NCI-H524 (cell line): ENCODE measurements around the gene SMIM12.
"Not testable (repeated sequence)": the region's sequence is repeated elsewhere in the genome, so short reads cannot be mapped to it uniquely, and the experiment has no call there.

Experiments used
- DNase-seq, 2 experiments: peaks; one replicate each; lab custom pipeline; 2025; lab: John Stamatoyannopoulos, UW

SMIM12 gene

DNA sequence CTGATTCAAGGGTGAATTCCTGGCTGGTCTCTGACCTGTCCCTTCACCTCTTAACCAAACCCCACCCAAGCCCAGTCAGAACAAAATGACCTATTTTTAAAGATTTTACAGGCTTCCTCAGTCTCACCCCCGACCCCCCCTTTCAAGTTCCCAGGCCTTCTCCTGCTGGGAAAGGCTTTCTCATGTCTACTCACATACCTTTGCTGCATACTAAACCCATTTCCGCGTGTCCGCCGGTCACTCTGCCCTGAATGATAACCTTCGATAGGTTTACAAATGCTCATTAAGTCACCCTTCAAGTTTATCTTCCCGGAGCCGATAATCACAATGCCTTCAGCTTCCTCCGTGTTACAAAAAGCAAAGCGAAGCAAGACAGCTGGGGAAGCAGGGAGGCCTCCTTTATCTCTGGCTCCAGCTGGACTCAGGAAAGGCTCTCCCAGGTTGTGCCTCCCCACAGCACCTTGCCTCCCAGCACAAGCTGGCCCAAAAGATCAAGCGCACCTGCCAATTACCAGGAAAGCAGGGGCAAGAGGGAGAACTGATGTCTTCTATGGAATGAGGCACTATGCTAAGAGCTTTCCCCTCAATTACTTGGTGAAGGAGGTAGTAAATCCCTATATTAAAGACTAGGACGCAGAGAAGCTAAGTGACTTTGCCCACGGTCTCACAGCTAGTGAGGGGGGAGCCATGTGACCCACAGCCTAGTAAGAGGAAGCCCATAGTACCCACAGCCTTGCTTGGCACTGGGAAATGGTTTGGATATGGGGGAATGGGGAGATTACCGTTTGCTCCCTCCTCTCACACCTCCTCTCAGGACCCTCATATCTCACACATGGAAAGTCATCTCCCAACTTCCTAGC, 15.9 kb downstream of the SMIM12 start:
- DNase-seq: no peak

- DNase-seq: no peak
Observed at GRCh38 chr1:34842952-34843371, 16.6 kb downstream of the SMIM12 start.

GRCh38 chr1:34842073-34842472, 17.5 kb downstream of the SMIM12 start:
- no peak for DNase-seq

DNA sequence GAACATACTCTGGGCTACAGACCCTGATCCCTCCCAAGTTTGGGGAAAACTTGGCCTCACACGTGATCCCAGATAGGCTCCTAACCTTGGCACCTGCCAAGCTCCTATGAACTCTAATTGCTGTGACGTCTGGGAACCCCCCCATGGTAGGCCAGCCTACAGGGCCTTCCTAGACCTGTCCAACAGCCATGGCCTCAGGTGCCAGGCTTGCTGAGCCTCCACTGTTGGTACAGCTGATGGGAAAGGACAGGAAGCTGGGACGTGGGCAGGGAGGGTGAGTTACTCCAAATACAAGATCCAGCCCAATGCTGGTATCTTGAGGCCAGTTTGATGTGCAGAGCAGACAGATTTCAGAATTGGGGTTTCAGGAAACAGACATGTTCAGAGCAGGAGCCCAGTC, 19.1 kb downstream of the SMIM12 start:
- no peak for DNase-seq

DNA sequence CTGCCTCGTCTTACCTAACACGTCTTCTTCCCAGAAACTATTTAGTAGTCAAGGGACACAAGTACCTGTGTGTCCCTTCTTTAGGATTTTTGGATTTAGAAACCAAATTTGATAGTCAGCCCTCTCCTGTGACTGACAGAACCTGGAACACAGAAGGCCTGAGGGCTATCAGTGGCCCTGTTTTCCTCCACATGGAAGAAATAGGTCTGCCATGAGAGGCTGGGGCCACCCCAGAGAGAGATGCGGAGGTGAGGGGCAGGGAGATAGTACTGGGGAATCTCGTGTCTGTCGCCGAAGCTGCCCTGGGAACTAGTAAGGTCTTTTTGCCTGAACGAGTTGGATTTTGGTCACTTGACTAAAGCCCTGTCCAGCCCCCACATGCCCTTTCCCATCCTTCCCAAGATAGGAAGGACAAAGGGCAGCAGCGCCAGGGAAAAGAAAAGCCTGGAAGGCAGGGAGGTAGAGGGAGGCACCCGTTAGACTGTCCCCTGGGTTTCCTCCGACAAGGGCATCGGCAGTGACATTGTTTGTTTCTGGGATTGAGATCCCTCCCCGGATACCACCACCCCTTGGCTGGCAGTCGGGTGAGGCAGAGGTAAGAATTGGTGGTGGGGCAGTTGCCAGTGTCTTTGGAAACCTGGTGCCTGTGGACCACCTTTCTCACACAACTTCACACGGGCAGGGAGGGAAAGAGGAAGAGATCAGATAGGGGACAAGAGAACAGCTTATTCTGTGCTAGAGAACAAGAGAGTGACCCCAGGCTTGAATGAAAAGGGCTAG, 19.8 kb downstream of the SMIM12 start:
- no peak for DNase-seq

DNA sequence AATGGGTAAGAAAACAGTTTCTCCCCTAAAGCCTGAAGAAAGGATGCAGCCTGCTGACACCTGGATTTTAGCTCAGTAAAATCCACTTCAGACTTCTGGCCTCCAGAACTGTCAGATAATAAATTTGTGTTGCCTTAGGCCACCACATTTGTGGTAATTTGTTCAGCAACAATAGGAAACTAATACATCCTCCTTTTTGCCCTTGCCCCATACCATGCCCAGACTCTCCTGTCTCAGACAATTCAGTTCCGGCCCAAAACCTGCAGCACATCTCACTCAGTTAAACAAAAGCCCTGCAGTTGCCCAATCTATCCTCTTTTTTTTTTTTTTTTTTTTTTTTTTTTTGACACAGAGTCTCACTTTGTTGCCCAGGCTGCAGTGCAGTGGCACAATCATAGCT, 25.8 kb downstream of the SMIM12 start:
- DNase-seq: no peak

- no peak for DNase-seq
Observed at GRCh38 chr1:34831721-34832246, 27.8 kb downstream of the SMIM12 start.

GRCh38 chr1:34829250-34829649, 30.3 kb downstream of the SMIM12 start:
- no peak for DNase-seq

GRCh38 chr1:34828611-34829010, 30.9 kb downstream of the SMIM12 start:
- no peak for DNase-seq

DNA sequence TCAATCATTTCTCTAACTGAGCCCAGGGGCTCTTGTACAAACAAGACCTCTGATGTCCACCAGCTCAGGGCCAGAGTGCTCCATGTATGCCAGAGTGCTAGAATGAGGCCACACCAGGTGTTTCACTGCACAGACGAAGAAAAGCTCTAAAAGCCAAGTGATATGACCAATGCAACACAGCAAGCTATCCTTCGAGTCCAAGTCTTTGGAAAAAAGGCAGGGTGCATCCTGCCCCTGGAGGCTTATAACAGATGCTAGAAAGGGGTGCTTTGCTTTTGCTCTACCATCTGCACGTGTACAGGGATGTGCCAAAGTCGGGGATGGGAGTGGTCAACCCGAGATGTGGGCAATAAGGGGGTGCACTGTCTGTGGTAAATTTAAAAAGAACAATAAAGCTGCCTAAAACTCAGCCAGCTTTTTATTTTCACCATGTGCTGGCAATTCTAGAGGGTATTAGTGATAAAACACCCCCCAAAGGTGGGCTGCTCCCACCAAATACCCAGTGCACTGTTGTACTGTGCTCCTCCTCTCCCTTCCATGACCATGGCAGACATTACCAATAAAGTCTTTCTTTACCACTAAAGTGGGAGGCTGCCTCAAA, 32.1 kb downstream of the SMIM12 start:
- no peak for DNase-seq

- no peak for DNase-seq
Observed at GRCh38 chr1:34825455-34826091, 34.0 kb downstream of the SMIM12 start.

DNA sequence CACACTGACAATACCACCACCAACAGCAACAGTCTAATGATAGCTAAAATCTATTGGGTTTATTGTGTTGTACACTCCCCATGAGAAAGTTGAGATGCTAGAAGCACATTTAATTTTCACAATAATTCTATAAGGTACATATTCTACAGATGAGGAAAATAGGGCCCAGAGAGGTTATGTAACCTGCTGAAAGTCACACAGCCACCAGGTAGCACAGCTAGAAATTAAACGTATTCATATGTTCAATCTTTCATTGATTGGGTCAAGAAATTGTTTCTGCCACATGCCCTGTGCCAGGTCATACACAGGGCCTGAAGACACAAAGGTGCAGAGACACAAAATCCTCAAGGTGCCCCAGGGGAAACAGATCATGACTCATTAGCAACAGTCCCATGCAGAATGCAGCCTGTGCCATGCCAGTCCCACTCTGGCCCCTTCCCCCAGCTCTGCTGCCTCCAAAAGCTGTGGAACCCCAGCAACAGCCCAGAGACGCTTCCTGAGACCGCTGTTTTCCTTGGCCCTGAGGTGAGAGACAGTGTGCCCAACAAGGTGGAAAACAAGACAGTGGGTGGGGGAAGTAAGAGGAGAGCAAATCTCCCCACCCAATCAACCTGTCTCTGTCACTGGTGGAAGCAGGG, 34.6 kb downstream of the SMIM12 start:
- no peak for DNase-seq

DNA sequence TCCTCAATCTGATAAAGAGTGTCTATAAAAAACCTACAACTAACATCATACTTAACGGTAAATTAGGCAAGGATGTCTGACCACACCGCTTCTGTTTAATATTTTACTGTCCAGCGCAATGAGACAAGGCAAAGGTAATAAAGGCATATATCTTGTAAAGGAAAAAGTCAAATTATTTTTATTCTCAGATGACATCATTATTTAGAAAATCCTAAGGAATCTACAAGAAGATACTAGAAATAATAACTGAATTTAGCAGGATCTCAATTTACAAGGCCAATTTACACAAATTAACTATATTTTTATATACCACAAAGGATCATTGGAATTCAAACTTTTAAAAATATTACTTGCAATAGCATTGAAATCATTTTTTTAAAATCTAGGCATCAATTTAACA, 37.3 kb downstream of the SMIM12 start:
- DNase-seq: no peak

DNA sequence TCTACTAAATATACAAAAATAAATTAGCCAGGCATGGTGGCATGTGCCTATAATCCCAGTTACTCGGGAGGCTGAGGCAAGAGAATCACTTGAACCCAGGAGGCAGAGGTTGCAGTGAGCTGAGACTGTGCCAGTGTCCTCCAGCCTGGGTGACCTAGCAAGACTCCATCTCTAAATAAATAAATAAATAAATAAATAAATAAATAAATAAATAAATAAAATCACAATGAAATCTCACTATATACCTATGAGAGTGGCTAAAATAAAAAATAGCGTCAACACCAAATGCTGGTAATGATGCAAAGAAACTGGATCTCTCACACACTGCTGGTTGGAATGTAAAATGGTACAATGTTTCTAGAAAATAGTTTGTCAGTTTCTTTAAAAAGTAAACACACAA, 40.7 kb downstream of the SMIM12 start:
- not testable (repeated sequence) for DNase-seq

GRCh38 chr1:34816778-34817177, 42.8 kb downstream of the SMIM12 start:
- DNase-seq: no peak

- DNase-seq: no peak
Observed at GRCh38 chr1:34816332-34816731, 43.2 kb downstream of the SMIM12 start.

DNA sequence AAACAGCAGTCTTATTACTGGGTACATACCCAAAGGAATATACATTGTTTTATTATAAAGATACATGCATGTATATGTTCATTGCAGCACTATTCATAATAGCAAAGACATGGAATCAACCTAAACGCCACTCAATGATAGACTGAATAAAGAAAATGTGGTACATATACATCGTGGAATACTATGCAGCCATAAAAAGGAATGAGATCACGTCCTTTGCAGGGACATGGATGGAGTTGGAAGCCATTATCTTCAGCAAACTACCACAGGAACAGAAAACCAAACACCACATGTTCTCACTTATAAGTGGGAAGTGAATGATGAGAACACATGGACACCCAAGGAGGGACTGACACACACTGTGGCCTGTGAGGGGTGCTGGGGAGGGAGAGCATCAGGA, 48.8 kb downstream of the SMIM12 start:
- not testable (repeated sequence) for DNase-seq

DNA sequence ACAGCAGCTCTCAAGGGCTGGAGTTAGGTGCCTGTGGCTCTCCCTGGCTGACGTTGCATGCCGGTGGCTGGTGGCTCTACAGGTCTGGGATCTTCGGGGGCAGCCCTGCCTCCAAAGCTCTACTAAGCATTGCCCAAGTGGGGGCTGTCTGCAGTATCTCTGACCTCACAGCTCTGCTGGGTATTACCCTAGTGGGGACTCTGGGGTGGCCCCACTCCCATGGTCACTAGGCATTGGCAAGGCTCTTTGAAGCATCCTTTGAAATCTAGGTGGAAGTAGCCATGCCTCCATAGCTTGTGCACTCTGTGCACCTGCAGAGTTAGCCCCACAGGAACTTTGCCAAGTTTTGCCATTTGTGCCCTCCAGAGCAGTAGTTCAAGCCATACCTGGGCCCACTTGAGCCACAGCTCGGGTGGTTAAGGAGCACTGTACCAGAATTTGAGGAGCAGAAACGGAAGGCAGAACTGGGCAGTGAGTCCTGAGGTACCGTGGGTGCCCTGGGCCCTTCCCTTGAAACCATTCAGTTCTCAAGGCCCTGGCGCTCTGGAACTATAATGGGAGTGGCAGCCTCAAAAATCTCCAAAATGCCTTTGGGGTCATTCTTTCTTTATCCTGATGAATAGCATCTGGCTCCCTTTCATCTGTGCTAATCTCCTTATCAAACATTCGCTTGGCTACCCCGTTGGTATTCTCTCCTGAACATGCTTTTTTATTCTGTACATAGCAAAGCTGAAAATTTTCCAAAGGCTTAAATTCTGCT, 51.3 kb downstream of the SMIM12 start:
- DNase-seq: no peak

GRCh38 chr1:34806396-34806795, 53.2 kb downstream of the SMIM12 start:
- DNase-seq: no peak

DNA sequence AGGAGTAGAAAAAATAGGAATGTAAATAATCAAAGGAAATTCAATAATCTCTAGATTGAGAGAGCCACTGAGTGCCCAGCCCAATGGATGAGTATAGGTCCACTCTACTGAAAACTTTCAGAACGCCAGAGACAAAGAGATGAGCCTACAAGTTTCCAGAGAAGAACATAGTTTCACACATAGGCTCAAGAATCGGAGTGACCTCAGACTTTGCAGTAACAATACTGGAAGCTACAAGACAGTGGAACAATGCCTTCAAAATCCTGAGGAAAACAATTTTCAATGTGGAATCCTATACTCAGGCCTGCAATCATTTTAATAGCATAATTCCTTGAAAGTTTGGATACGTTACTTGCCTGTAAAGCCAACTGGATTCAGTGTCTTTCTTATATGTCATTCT, 55.8 kb downstream of the SMIM12 start:
- no peak for DNase-seq
